Renal cortex interstitium (tissue), 11 donors: ENCODE data around the gene MGAM2. TPM values are rescaled to one million over a fixed set of nuclear protein-coding genes. Genes with fewer than 3 reads are reported as not detected.

Experiments
- DNase-seq, 11 donors: peaks; one replicate each; pipeline ENCODE4 v3.0.0-alpha.2; 2013; ENCODE audit warnings: low read depth in 9 of 11, low spot score in 4 of 11; ENCODE audit errors: extremely low read depth in 1 of 11
- polyA plus RNA-seq, 3 donors: library from polyadenylated mRNA; unstranded; fragments of 120-200 nt; gene quantifications; one replicate each; pipeline ENCODE4 v1.2.1, GENCODE V29; 2013; ENCODE audit not compliant: insufficient read length in 3 of 3

Gene MGAM2
- polyA plus RNA-seq, 3 donors: 0.92 to 1.1 (median 0.98) TPM

- DNase-seq: no peak
Observed at GRCh38 chr7:142240546-142240945, 129.0 kb downstream of the MGAM2 start.

GRCh38 chr7:142243823-142244222 lies 132.3 kb downstream of the MGAM2 start:
- DNase-seq: no peak

- no peak for DNase-seq
Observed at GRCh38 chr7:142248166-142249160, 136.9 kb downstream of the MGAM2 start.

- DNase-seq: no peak
Observed at GRCh38 chr7:142249918-142250317, 138.4 kb downstream of the MGAM2 start.

- no peak for DNase-seq
Observed at GRCh38 chr7:142250705-142251104, 139.2 kb downstream of the MGAM2 start.

GRCh38 chr7:142257958-142258357 lies 146.4 kb downstream of the MGAM2 start, which contains the start of gene PRSS58:
Gene PRSS58 (minus strand): TSS chr7:142258058. CDS start chr7:142257707, 351 bp downstream.
- DNase-seq: no peak

- no peak for DNase-seq
Observed at GRCh38 chr7:142263598-142264380, 152.3 kb downstream of the MGAM2 start.

Other genes with a start within 250 kb of the MGAM2 start
- gene OR9A4, start 195.3 kb upstream of the MGAM2 start, polyA plus RNA-seq: under 1 TPM in 1 of 3 donors, not detected in 2; 0.09 TPM
- gene CLEC5A, start 164.7 kb upstream of the MGAM2 start, polyA plus RNA-seq: under 1 TPM; 0.29 to 0.62 (median 0.34) TPM
- not detected for gene TAS2R38, start 137.9 kb upstream of the MGAM2 start, polyA plus RNA-seq
- 10 to 100 TPM; 21.8 to 26.9 (median 22.1) TPM for gene MGAM, start 115.8 kb upstream of the MGAM2 start, polyA plus RNA-seq
- not detected for gene PRSS58, start 146.3 kb downstream of the MGAM2 start, polyA plus RNA-seq